H4 (cell line): Measurements from ENCODE around the gene THAP11. TPM values are rescaled to one million over a fixed set of nuclear protein-coding genes. Genes with fewer than 3 reads are reported as not detected.

ENCODE experiments used
- DNase-seq: peaks from one replicate; pipeline ENCODE4 v3.0.0-alpha.2; 2015; ENCODE audit warnings: low spot score
- total RNA-seq: library from RNA; depleted of rRNA; stranded (reverse); fragments of >200 nt; shearing (Covaris generic); gene quantifications from 2 replicates; pipeline ENCODE4 v1.2.3, GENCODE V29; 2014; rRNA removed

The THAP11 gene
- total RNA-seq = 39.5 and 43.7 TPM in 2 replicates

- peak; percentile 93 for DNase-seq
Measured at GRCh38 chr16:67841816-67842508, at the start of gene THAP11. TSS of gene THAP11 (plus strand) at chr16:67842320. CDS start at chr16:67842555, 235 bp downstream.

- DNase-seq = no peak
Measured at GRCh38 chr16:67796099-67796718, 45.9 kb upstream of the THAP11 start.

- no peak for DNase-seq
Measured at GRCh38 chr16:67800338-67800926, 41.7 kb upstream of the THAP11 start.

GRCh38 chr16:67801241-67801640 is 40.9 kb upstream of the THAP11 start:
- DNase-seq = no peak

- DNase-seq = no peak
Measured at GRCh38 chr16:67801883-67802282, 40.2 kb upstream of the THAP11 start.

- DNase-seq = no peak
Measured at GRCh38 chr16:67803894-67804293, 38.2 kb upstream of the THAP11 start.

GRCh38 chr16:67804853-67805542 is 37.1 kb upstream of the THAP11 start:
- DNase-seq = no peak

- DNase-seq = no peak
Measured at GRCh38 chr16:67805718-67806427, 36.2 kb upstream of the THAP11 start.

GRCh38 chr16:67806428-67807147 is 35.5 kb upstream of the THAP11 start, which contains the start of the genes RANBP10 and TSNAXIP1:
TSS of gene RANBP10 (minus strand) at chr16:67806560. CDS start at chr16:67806536, 24 bp downstream.
TSS of gene TSNAXIP1 (plus strand) at chr16:67806889. CDS start at chr16:67807150, 261 bp downstream.
- peak; percentile 99 for DNase-seq

- no peak for DNase-seq
Measured at GRCh38 chr16:67807148-67807682, 34.9 kb upstream of the THAP11 start.

GRCh38 chr16:67811899-67812298 is 30.2 kb upstream of the THAP11 start:
- DNase-seq = no peak

- DNase-seq = no peak
Measured at GRCh38 chr16:67814567-67814966, 27.6 kb upstream of the THAP11 start.

- no peak for DNase-seq
Measured at GRCh38 chr16:67820608-67821259, 21.4 kb upstream of the THAP11 start.

GRCh38 chr16:67822511-67822910 is 19.6 kb upstream of the THAP11 start:
- no peak for DNase-seq

- no peak for DNase-seq
Measured at GRCh38 chr16:67825119-67825518, 17.0 kb upstream of the THAP11 start.

GRCh38 chr16:67825906-67826305 is 16.2 kb upstream of the THAP11 start:
- DNase-seq = no peak

- no peak for DNase-seq
Measured at GRCh38 chr16:67828651-67829050, 13.5 kb upstream of the THAP11 start.

GRCh38 chr16:67833030-67833414 is 9.1 kb upstream of the THAP11 start:
- DNase-seq = no peak

GRCh38 chr16:67833415-67834241 is 8.5 kb upstream of the THAP11 start:
- peak; percentile 79 for DNase-seq
